ENCODE data around the gene NRSN2.
A peak's percentile ranks its signal among the peaks of the same experiment; 100 is the strongest.

NRSN2 gene

DNA sequence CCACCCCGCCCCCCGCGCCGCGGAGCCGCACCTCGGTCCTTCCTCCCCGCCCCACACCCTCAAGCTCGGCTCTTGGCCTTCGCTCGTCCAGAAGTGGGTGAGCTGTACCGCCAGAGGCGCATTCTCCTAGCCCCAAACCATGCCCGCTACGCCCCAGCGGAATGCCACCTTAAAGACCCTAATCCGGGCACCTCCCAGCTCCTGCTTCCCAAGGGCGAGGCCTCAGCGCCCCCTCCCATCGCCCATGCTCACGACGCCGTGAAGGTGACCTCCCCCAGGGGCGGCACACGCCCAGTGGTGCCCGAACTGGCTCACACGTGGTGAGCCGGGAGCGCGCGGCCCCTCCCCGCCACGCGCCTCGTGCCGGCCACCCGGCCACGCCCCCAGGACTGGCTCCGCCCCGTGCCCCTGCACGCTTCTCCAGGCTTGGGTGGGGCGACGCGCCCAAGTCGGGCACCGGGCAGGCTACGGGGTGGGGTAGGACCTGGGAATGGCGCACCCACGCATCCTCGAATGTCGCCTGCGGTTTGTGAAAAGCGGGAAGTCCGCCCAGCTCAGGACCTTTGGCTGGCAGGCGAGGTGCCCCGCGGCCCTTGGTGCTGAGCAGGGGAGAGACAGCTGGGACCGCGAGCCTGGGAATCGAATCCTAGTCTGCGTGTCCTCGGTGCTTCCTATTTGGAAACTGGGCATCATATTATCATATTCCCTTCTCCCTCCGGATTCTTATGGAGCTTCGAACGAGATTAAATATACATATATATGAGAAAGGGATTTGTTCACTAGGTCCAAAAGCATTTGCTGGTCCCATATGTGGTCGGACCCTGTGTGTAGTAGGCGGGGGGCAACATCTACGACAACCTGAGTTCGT lies 22.5 kb upstream of the NRSN2 start:
- H3K23ac ChIP-seq (ENCODE audit: low read length) = no peak overlapping the region
- peak overlapping the region; percentile 56 for H4K91ac ChIP-seq (ENCODE audit: low read depth, low read length)
- peak; percentile 73 to 76 for DNase-seq
- peaks cover 0 to 9% of the 10 kb centered on the region in 2 experiments for H3K4me1 ChIP-seq (ENCODE audit: control insufficient read depth in 1 of 2, insufficient read depth in 2 of 2, low read length in 2 of 2)
- H2AK5ac ChIP-seq (ENCODE audit: low read length) = no peak overlapping the region
- peak overlapping the region; percentile 51 for H4K12ac ChIP-seq (ENCODE audit: low read depth, low read length)
- WGBS (ENCODE audit: extremely low coverage, insufficient coverage, insufficient read length) = no CpG with 5 or more reads among the region's 69 CpGs
- H2BK5ac ChIP-seq (ENCODE audit: low read depth, low read length, poor library complexity) = no peak overlapping the region
- H3K18ac ChIP-seq (ENCODE audit: low read length) = peak overlapping the region; percentile 42
- peak overlapping the region; percentile 96 for H3K4me2 ChIP-seq (ENCODE audit: low read length)
- peaks cover 19% of the 10 kb centered on the region for H3K79me1 ChIP-seq (ENCODE audit: low read length)
- H2BK12ac ChIP-seq (ENCODE audit: low read length) = peak overlapping the region; percentile 47
- H3K27me3 ChIP-seq (ENCODE audit: insufficient read depth, low read length) = no peaks in the 10 kb centered on the region
- H3K79me2 ChIP-seq (ENCODE audit: control insufficient read depth, insufficient read depth, low read length, poor library complexity) = peaks cover 10% of the 10 kb centered on the region
- H2BK120ac ChIP-seq (ENCODE audit: insufficient read depth, low read length, poor library complexity) = no peak overlapping the region
- no peaks in the 10 kb centered on the region for H3K9me3 ChIP-seq (ENCODE audit: insufficient read depth, low read depth, low read length)
- no peak overlapping the region for H3K9ac ChIP-seq (ENCODE audit: low read length)
- H4K8ac ChIP-seq (ENCODE audit: low read depth, low read length) = peak overlapping the region; percentile 64
- peak overlapping the region; percentile 42 for H3K27ac ChIP-seq (ENCODE audit: low read depth, low read length)
- peaks cover 0 to 2% of the 10 kb centered on the region in 2 experiments for H3K36me3 ChIP-seq (ENCODE audit: control insufficient read depth in 1 of 2, insufficient read depth in 2 of 2, low read length in 2 of 2)
- peak overlapping the region; percentile 69 for H3K4me3 ChIP-seq (ENCODE audit: low read depth, low read length)
- no peak overlapping the region for H3K4ac ChIP-seq (ENCODE audit: low read depth, low read length)
- H3K14ac ChIP-seq (ENCODE audit: low read length) = no peak overlapping the region
- peak overlapping the region; percentile 56 for H2AFZ ChIP-seq (ENCODE audit: insufficient read depth, low read length, poor library complexity)

DNA sequence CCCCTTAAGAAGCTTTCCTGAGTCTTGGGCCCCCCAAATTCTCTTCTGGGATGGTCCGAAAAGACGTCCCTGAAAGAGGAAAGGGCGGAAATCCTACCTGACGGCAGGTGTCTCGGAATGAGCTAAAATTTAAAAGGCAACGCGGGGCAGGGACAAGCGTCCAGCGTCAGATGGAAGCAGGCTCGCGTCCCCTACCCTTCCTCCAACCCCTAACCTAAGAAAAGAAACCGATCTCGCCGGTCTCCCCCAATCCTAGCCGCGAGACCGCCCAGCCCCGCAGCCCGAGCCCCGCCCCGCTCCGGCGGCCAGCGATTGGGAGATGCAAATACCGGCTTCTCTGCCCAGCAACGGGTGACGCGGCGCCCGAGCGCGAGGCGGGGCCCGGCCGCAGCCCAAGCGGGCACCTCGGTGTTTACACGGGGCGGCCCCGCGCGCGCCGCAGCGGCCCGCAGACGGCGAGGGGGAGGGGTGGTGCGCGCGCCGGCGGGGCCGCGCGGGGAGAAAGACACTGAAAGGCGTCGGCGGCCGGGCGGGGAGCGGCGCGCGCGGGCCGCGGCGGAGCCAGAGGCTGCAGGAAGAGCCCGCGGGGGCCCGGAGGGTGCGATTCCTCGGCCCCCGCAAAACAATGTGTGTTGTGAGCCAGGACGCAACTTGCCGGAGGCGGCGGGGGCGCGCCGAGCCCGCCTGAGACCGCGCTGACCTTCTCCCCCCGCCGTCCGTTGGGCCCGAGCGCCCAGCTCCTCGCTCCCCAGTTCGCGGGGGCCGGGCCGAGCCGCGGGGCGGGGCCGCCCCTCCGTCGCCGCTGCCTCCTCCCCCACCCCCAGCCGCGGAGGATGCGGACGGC lies 21.6 kb upstream of the NRSN2 start, which contains the start of gene SOX12:
Gene SOX12, plus strand, starts transcription at position 508 of the 844 bp plus-strand sequence. CDS start 373 bp downstream, outside the sequence.
- peak within 1 kb of the TSS; percentile 77 for H3K4me3 ChIP-seq (ENCODE audit: low read depth, low read length)
- peak within 1 kb of the TSS; percentile 79 for H2BK120ac ChIP-seq (ENCODE audit: insufficient read depth, low read length, poor library complexity)
- peaks cover 0 to 9% of the 10 kb centered on the region in 2 experiments for H3K4me1 ChIP-seq (ENCODE audit: control insufficient read depth in 1 of 2, insufficient read depth in 2 of 2, low read length in 2 of 2)
- no peak within 1 kb of the TSS for H3K23ac ChIP-seq (ENCODE audit: low read length)
- peak within 1 kb of the TSS; percentile 96 for H3K4me2 ChIP-seq (ENCODE audit: low read length)
- H2BK12ac ChIP-seq (ENCODE audit: low read length) = peak within 1 kb of the TSS; percentile 30
- H3K36me3 ChIP-seq (ENCODE audit: control insufficient read depth in 1 of 2, insufficient read depth in 2 of 2, low read length in 2 of 2) = peaks cover 0 to 2% of the 10 kb centered on the region in 2 experiments
- H3K14ac ChIP-seq (ENCODE audit: low read length) = peak within 1 kb of the TSS; percentile 56
- H2BK5ac ChIP-seq (ENCODE audit: low read depth, low read length, poor library complexity) = peak within 1 kb of the TSS; percentile 82
- H3K27ac ChIP-seq (ENCODE audit: low read depth, low read length) = peak within 1 kb of the TSS; percentile 91
- no CpG with 5 or more reads among the region's 106 CpGs for WGBS (ENCODE audit: extremely low coverage, insufficient coverage, insufficient read length)
- peak within 1 kb of the TSS; percentile 62 for H3K9ac ChIP-seq (ENCODE audit: low read length)
- H4K91ac ChIP-seq (ENCODE audit: low read depth, low read length) = peak within 1 kb of the TSS; percentile 59
- peak; percentile 90 to 94 for DNase-seq
- peak within 1 kb of the TSS; percentile 37 for H2AK5ac ChIP-seq (ENCODE audit: low read length)
- H4K8ac ChIP-seq (ENCODE audit: low read depth, low read length) = peak within 1 kb of the TSS; percentile 75
- H2AFZ ChIP-seq (ENCODE audit: insufficient read depth, low read length, poor library complexity) = peak within 1 kb of the TSS; percentile 73
- H3K4ac ChIP-seq (ENCODE audit: low read depth, low read length) = peak within 1 kb of the TSS; percentile 80
- no peaks in the 10 kb centered on the region for H3K27me3 ChIP-seq (ENCODE audit: insufficient read depth, low read length)
- peaks cover 10% of the 10 kb centered on the region for H3K79me2 ChIP-seq (ENCODE audit: control insufficient read depth, insufficient read depth, low read length, poor library complexity)
- H3K18ac ChIP-seq (ENCODE audit: low read length) = peak within 1 kb of the TSS; percentile 62
- H3K9me3 ChIP-seq (ENCODE audit: insufficient read depth, low read depth, low read length) = no peaks in the 10 kb centered on the region
- peak within 1 kb of the TSS; percentile 73 for H4K12ac ChIP-seq (ENCODE audit: low read depth, low read length)
- H3K79me1 ChIP-seq (ENCODE audit: low read length) = peaks cover 19% of the 10 kb centered on the region

DNA sequence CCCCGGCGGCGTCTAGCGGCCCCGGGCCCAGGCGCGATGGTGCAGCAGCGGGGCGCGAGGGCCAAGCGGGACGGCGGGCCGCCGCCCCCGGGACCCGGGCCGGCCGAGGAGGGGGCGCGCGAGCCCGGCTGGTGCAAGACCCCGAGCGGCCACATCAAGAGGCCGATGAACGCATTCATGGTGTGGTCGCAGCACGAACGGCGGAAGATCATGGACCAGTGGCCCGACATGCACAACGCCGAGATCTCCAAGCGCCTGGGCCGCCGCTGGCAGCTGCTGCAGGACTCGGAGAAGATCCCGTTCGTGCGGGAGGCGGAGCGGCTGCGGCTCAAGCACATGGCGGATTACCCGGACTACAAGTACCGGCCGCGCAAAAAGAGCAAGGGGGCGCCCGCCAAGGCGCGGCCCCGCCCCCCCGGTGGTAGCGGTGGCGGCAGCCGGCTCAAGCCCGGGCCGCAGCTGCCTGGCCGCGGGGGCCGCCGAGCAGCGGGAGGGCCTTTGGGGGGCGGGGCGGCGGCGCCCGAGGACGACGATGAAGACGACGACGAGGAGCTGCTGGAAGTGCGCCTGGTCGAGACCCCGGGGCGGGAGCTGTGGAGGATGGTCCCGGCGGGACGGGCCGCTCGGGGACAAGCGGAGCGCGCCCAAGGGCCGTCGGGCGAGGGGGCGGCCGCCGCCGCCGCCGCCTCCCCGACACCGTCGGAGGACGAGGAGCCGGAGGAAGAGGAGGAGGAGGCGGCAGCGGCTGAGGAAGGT lies 20.8 kb upstream of the NRSN2 start:
- Histone ChIP-seq H3K4me2 (ENCODE audit: low read length) (peak overlapping the region; percentile 63), H3K4me3 (ENCODE audit: low read depth, low read length) (peak overlapping the region; percentile 77), H2BK5ac (ENCODE audit: low read depth, low read length, poor library complexity) (peak overlapping the region; percentile 82), H3K79me2 (ENCODE audit: control insufficient read depth, insufficient read depth, low read length, poor library complexity) (peaks cover 10% of the 10 kb centered on the region), H3K4ac (ENCODE audit: low read depth, low read length) (peak overlapping the region; percentile 80), H3K79me1 (ENCODE audit: low read length) (peaks cover 19% of the 10 kb centered on the region), H2BK12ac (ENCODE audit: low read length) (peak overlapping the region; percentile 3), H4K8ac (ENCODE audit: low read depth, low read length) (peak overlapping the region; percentile 18), H3K4me1 (ENCODE audit: control insufficient read depth in 1 of 2, insufficient read depth in 2 of 2, low read length in 2 of 2) (peaks cover 0 to 9% of the 10 kb centered on the region in 2 experiments), H4K91ac (ENCODE audit: low read depth, low read length) (peak overlapping the region; percentile 59), H4K12ac (ENCODE audit: low read depth, low read length) (peak overlapping the region; percentile 73), H2BK120ac (ENCODE audit: insufficient read depth, low read length, poor library complexity) (peak overlapping the region; percentile 79), H3K9me3 (ENCODE audit: insufficient read depth, low read depth, low read length) (no peaks in the 10 kb centered on the region), H3K36me3 (ENCODE audit: control insufficient read depth in 1 of 2, insufficient read depth in 2 of 2, low read length in 2 of 2) (peaks cover 0 to 2% of the 10 kb centered on the region in 2 experiments), H3K23ac (ENCODE audit: low read length) (no peak overlapping the region), H2AFZ (ENCODE audit: insufficient read depth, low read length, poor library complexity) (peak overlapping the region; percentile 73), H3K27ac (ENCODE audit: low read depth, low read length) (peak overlapping the region; percentile 91), H3K27me3 (ENCODE audit: insufficient read depth, low read length) (no peaks in the 10 kb centered on the region), H3K9ac (ENCODE audit: low read length) (peak overlapping the region; percentile 42), H3K14ac (ENCODE audit: low read length) (peak overlapping the region; percentile 56), H2AK5ac (ENCODE audit: low read length) (peak overlapping the region; percentile 37), H3K18ac (ENCODE audit: low read length) (peak overlapping the region; percentile 48)
- peak; percentile 31 to 62 for DNase-seq
- WGBS (ENCODE audit: extremely low coverage, insufficient coverage, insufficient read length) = no CpG with 5 or more reads among the region's 103 CpGs

Measured in trophoblast cell (in vitro differentiated cells and primary cell).